IMR-90 (cell line): ENCODE data around the gene RGSL1. TPM values are rescaled to one million over a fixed set of nuclear protein-coding genes. Genes with fewer than 3 reads are reported as not detected.

Experiments
- ATAC-seq: fragments of 200-7000 bp; cut with Tn5 transposase; 2 replicates; pipeline ENCODE4 v1.9.1; 2020; ENCODE audit warnings: low read depth, mild to moderate bottlenecking, moderate library complexity
- BruUV-seq: library from RNA; stranded (reverse); fragments of 400-500 nt; replicated peaks from 2 replicates; lab custom pipeline; 2021; lab: Mats Ljungman, UMichigan
- CTCF ChIA-PET: fragments of 300-600 bp; formaldehyde crosslinking; extraction: SDS; loops from one replicate; lab custom pipeline; 2021; ENCODE audit warnings: antibody characterized with exemption; lab: Yijun Ruan, JAX
- POLR2A ChIA-PET: fragments of 300-600 bp; sonication (Branson Sonifier 250); formaldehyde crosslinking; loops from one replicate; lab custom pipeline; 2022; ENCODE audit warnings: antibody characterized with exemption; ENCODE audit not compliant: unreplicated experiment; lab: Charles Lee
- DNase-seq: peaks from one replicate; pipeline ENCODE4 v3.0.0; 2013
- H2AFZ ChIP-seq: replicated peaks from 2 replicates; pipeline ENCODE3; 2013; ENCODE audit warnings: low read length, mild to moderate bottlenecking; ENCODE audit not compliant: poor library complexity
- H2AK5ac ChIP-seq: 2 replicates; pipeline ENCODE4 v1.6.1; 2013; ENCODE audit warnings: low read depth, low read length, inconsistent platforms
- H2AK9ac ChIP-seq: replicated peaks from 2 replicates; pipeline ENCODE3; 2013; ENCODE audit warnings: mild to moderate bottlenecking, low read depth, low read length, moderate library complexity; ENCODE audit not compliant: poor library complexity
- H2BK120ac ChIP-seq: 2 replicates; pipeline ENCODE4 v1.6.1; 2013; ENCODE audit warnings: low read depth, low read length, inconsistent platforms
- H2BK15ac ChIP-seq: 3 replicates; pipeline ENCODE4 v1.6.1; 2013; ENCODE audit warnings: low read depth, low read length, inconsistent platforms
- H2BK20ac ChIP-seq: 2 replicates; pipeline ENCODE4 v1.6.1; 2013; ENCODE audit warnings: low read depth, mild to moderate bottlenecking, inconsistent platforms, low read length, moderate library complexity
- H2BK5ac ChIP-seq: 2 replicates; pipeline ENCODE4 v1.6.1; 2013; ENCODE audit warnings: mild to moderate bottlenecking, low read depth, low read length, inconsistent platforms; ENCODE audit not compliant: poor library complexity, severe bottlenecking
- H3K14ac ChIP-seq: replicated peaks from 2 replicates; pipeline ENCODE4 v1.6.1; 2013; ENCODE audit warnings: low read depth, low read length, inconsistent platforms
- H3K18ac ChIP-seq: 2 replicates; pipeline ENCODE4 v1.6.1; 2013; ENCODE audit warnings: low read depth, low read length, control low read depth
- H3K23ac ChIP-seq: 2 replicates; pipeline ENCODE4 v1.6.1; 2013; ENCODE audit warnings: low read depth, low read length, inconsistent platforms
- H3K27ac ChIP-seq: 2 replicates; pipeline ENCODE4 v1.5.1; 2013; ENCODE audit warnings: mild to moderate bottlenecking, control low read depth, low read length; ENCODE audit not compliant: insufficient read depth
- H3K27me3 ChIP-seq: 2 replicates; pipeline ENCODE4 v1.6.1; 2013; ENCODE audit warnings: low read length; ENCODE audit not compliant: control insufficient read depth, insufficient read depth
- H3K36me3 ChIP-seq: 2 replicates; pipeline ENCODE4 v1.6.1; 2013; ENCODE audit warnings: low read length, mixed read lengths; ENCODE audit not compliant: control insufficient read depth, insufficient read depth
- H3K4ac ChIP-seq: 2 replicates; pipeline ENCODE4 v1.6.1; 2013; ENCODE audit warnings: low read depth, low read length, inconsistent platforms
- H3K4me1 ChIP-seq: 2 replicates; pipeline ENCODE4 v1.6.1; 2013; ENCODE audit warnings: low read length, mixed read lengths; ENCODE audit not compliant: control insufficient read depth, insufficient read depth
- H3K4me2 ChIP-seq: 2 replicates; pipeline ENCODE4 v1.6.1; 2013; ENCODE audit warnings: low read depth, mild to moderate bottlenecking, control low read depth, low read length, moderate library complexity
- H3K4me3 ChIP-seq: 2 replicates; pipeline ENCODE4 v1.5.1; 2013; ENCODE audit warnings: low read depth, mild to moderate bottlenecking, control low read depth, low read length, moderate library complexity; ENCODE audit not compliant: insufficient read depth
- H3K56ac ChIP-seq: 2 replicates; pipeline ENCODE4 v1.6.1; 2013; ENCODE audit warnings: low read length, inconsistent platforms; ENCODE audit not compliant: insufficient read depth; ENCODE audit errors: extremely low read depth
- H3K79me1 ChIP-seq, 2 experiments: 2 replicates each; pipeline ENCODE4 v1.6.1; 2013; ENCODE audit warnings: low read length in 2 of 2, inconsistent platforms in 1 of 2, low read depth in 1 of 2
- H3K9ac ChIP-seq: 2 replicates; pipeline ENCODE4 v1.6.1; 2013; ENCODE audit warnings: low read depth, low read length, control low read depth
- H3K9me1 ChIP-seq: 2 replicates; pipeline ENCODE4 v1.6.1; 2013; ENCODE audit warnings: low read length, inconsistent platforms; ENCODE audit not compliant: insufficient read depth
- H3K9me3 ChIP-seq: 2 replicates; pipeline ENCODE4 v1.6.1; 2013; ENCODE audit warnings: low read length; ENCODE audit not compliant: control insufficient read depth, insufficient read depth
- H4K20me1 ChIP-seq: 2 replicates; pipeline ENCODE4 v1.6.1; 2013; ENCODE audit warnings: low read length, inconsistent platforms; ENCODE audit not compliant: insufficient read depth
- H4K5ac ChIP-seq: 2 replicates; pipeline ENCODE4 v1.6.1; 2013; ENCODE audit warnings: mild to moderate bottlenecking, low read depth, low read length, control low read depth
- H4K8ac ChIP-seq, 2 experiments: 2 replicates each; pipeline ENCODE4 v1.6.1; 2013; ENCODE audit warnings: low read depth in 2 of 2, low read length in 2 of 2, control low read depth in 1 of 2, inconsistent platforms in 1 of 2
- H4K91ac ChIP-seq: 2 replicates; pipeline ENCODE4 v1.6.1; 2013; ENCODE audit warnings: low read depth, low read length, inconsistent platforms; ENCODE audit not compliant: insufficient read depth
- BHLHE40 ChIP-seq: fragments of 150-350 bp; IDR thresholded peaks from 2 replicates; pipeline ENCODE4 v1.6.1; 2016; ENCODE audit warnings: mild to moderate bottlenecking, low read depth, low read length
- CEBPB ChIP-seq: IDR thresholded peaks from 2 replicates; pipeline ENCODE4 v1.6.1; 2012; ENCODE audit warnings: low read depth, low read length, improper control_type of control experiment
- CHD1 ChIP-seq: IDR thresholded peaks from 2 replicates; pipeline ENCODE4 v1.6.1; 2012; ENCODE audit warnings: low read depth, low read length, improper control_type of control experiment
- CTCF ChIP-seq: conservative IDR thresholded peaks from 2 replicates; pipeline ENCODE4 v1.5.1; 2012; ENCODE audit warnings: mild to moderate bottlenecking, low read depth, low read length, improper control_type of control experiment
- FOS ChIP-seq: fragments of 150-350 bp; IDR thresholded peaks from 2 replicates; pipeline ENCODE4 v1.6.1; 2016; ENCODE audit warnings: low read depth, low read length
- MAFK ChIP-seq: IDR thresholded peaks from 2 replicates; pipeline ENCODE4 v1.6.1; 2012; ENCODE audit warnings: low read depth, low read length, improper control_type of control experiment
- MAZ ChIP-seq: IDR thresholded peaks from 2 replicates; pipeline ENCODE4 v1.6.1; 2012; ENCODE audit warnings: low read depth, mild to moderate bottlenecking, low read length, improper control_type of control experiment, moderate library complexity, borderline replicate concordance
- MXI1 ChIP-seq: IDR thresholded peaks from 2 replicates; pipeline ENCODE4 v1.6.1; 2012; ENCODE audit warnings: low read depth, mild to moderate bottlenecking, low read length, moderate library complexity, borderline replicate concordance
- NFE2L2 ChIP-seq: fragments of 150-350 bp; IDR thresholded peaks from 2 replicates; pipeline ENCODE4 v1.6.1; 2016; ENCODE audit warnings: low read depth, mild to moderate bottlenecking, low read length
- POLR2A ChIP-seq: IDR thresholded peaks from 2 replicates; pipeline ENCODE4 v1.6.1; 2012; ENCODE audit warnings: mild to moderate bottlenecking, low read depth, low read length
- RAD21 ChIP-seq: IDR thresholded peaks from 2 replicates; pipeline ENCODE4 v1.6.1; 2012; ENCODE audit warnings: low read length, improper control_type of control experiment
- RCOR1 ChIP-seq: IDR thresholded peaks from 2 replicates; pipeline ENCODE4 v1.6.1; 2012; ENCODE audit warnings: mild to moderate bottlenecking, low read length, improper control_type of control experiment; ENCODE audit not compliant: insufficient replicate concordance
- RFX5 ChIP-seq: IDR thresholded peaks from 2 replicates; pipeline ENCODE4 v1.8.0; 2012; ENCODE audit warnings: low read depth, mild to moderate bottlenecking, low read length, moderate library complexity
- WGBS, 2 experiments: methylation state at CpG; one replicate each; pipeline versions ENCODE4 v1.1.5 to v1.1.7; 2013; ENCODE audit warnings: missing lambda C conversion rate in 2 of 2; ENCODE audit not compliant: insufficient read length in 1 of 2; ENCODE audit errors: extremely low coverage in 2 of 2; 5-methylcytosine and 5-hydroxymethylcytosine counted together
- dilution Hi-C: fragments of 300-500 bp; cut with HindIII; formaldehyde crosslinking; loops from one replicate; pipeline ENCODE4 v1.14.3; 2018; ENCODE audit warnings: low sequenced_read_pairs; ENCODE audit not compliant: unreplicated experiment
- in situ Hi-C: fragments of 300-500 bp; cut with MboI; formaldehyde crosslinking; loops from 3 replicates; pipeline ENCODE4 v1.14.3; 2019; ENCODE audit warnings: low sequenced_read_pairs, inconsistent platforms, mixed read lengths
- intact Hi-C: fragments of 100-400 bp; cut with micrococcal nuclease; formaldehyde crosslinking; loops from 2 replicates; pipeline ENCODE4 v1.10.0; 2022
- polyA plus RNA-seq, 3 experiments: library from polyadenylated mRNA; depleted of rRNA; stranded (reverse); fragments of >200 nt; gene quantifications; 2 replicates each; pipeline ENCODE4 v1.2.3, GENCODE V29; 2012; ENCODE audit warnings: low replicate concordance in 1 of 3
- total RNA-seq: library from RNA; depleted of rRNA; stranded (reverse); fragments of >200 nt; gene quantifications from 2 replicates; pipeline ENCODE4 v1.2.3, GENCODE V29; 2012

Gene RGSL1
- total and polyA plus RNA-seq, 2 of the 4 experiments (the other 2 are of a cell fraction): not detected

- BruUV-seq: no TSS peak
- Histone ChIP-seq H3K79me1 (no peaks in the 10 kb centered on the region), H3K4me2 (no peak overlapping the region), H4K91ac (no peak overlapping the region), H2BK20ac (no peak overlapping the region), H2BK120ac (no peak overlapping the region), H3K9me1 (no peaks in the 10 kb centered on the region), H2BK5ac (no peak overlapping the region), H4K8ac (no peak overlapping the region), H3K4ac (no peak overlapping the region), H3K9ac (no peak overlapping the region), H2AK9ac (no peak overlapping the region), H2BK15ac (no peak overlapping the region), H3K4me1 (peaks cover 2% of the 10 kb centered on the region; the same call in 1 of the 2 replicates), H3K27me3 (peaks cover 20% of the 10 kb centered on the region), H3K14ac (no peak overlapping the region), H3K36me3 (no peaks in the 10 kb centered on the region), H3K18ac (no peak overlapping the region), H3K27ac (no peak overlapping the region), H3K56ac (no peak overlapping the region), H3K4me3 (no peak overlapping the region), H2AFZ (no peak overlapping the region), H3K9me3 (no peaks in the 10 kb centered on the region), H3K23ac (no peak overlapping the region), H2AK5ac (no peak overlapping the region), H4K20me1 (no peaks in the 10 kb centered on the region), H4K5ac (no peak overlapping the region)
- no peak for DNase-seq
- TF ChIP-seq NFE2L2 (no peak), CEBPB (no peak), MAFK (no peak), BHLHE40 (no peak), MXI1 (no peak), FOS (no peak), CTCF (no peak), RFX5 (no peak), RAD21 (no peak), CHD1 (no peak), MAZ (no peak), POLR2A (no peak), RCOR1 (no peak)
- dilution Hi-C loops: no loop called here
- in situ Hi-C loops: no loop called here
- ChIA-PET CTCF (interaction anchor here (0.5 to 9.2 kb wide), 3 partner anchors 16 to 188 kb away, joined by 3 to 129 read pairs (median 3); no protein-coding TSS in a partner anchor), POLR2A (no interaction called here)
- no peak for ATAC-seq
- WGBS, 2 experiments: 74% methylated on average over 6 of the region's 17 CpGs; no CpG with 5 or more reads in 1 of the 2 experiments
- intact Hi-C loops: loop anchor here (5.0 kb wide), 1 partner anchor 237 kb away; the partner anchor contains the start of gene DHX9
Observed at GRCh38 chr1:182600036-182600713, 150.2 kb downstream of the RGSL1 start.
